Measurements from ENCODE around the gene C22orf23.
A peak's percentile ranks its signal among the peaks of the same experiment; 100 is the strongest.

The C22orf23 gene

DNA sequence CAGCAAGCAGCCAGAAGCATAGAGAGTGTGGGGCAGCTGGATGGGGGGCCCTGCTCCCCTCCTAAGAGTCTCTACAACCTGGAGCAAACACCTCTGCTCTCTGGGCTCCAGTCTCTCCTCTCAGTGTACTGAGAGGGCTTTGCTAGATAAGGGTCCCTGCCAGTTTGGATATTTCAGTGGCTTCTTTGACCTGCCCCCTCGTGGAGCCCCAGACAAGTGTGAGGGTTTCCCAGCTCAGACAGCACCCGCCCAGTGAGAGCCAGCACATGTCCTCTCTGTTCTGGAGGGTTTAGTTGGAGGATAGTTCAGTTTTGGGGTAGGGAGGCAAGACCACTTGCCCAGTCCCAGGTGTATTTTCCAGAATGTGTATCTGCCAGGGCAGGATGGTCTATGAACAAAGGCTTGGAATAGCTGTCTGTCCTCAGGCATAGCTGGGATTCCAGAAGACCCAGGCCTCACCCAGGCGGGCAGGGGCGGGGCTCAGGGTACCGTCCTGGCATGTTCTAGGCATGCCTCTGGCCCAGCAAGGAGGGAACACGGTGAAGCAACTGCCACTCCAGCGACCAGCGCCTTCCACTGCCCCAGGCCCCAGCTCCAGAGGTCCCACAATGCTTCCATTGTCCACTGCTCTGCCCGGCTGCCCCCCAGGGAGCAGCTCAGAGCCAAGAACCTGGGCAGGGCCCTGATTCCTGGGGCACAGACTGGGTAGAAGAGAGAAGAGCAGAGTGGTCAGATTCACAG, 54.8 kb downstream of the C22orf23 start:
- Histone ChIP-seq H3K27me3 (ENCODE audit: low read depth) (no peaks in the 10 kb centered on the region), H3K4me1 (peaks cover 4% of the 10 kb centered on the region), H3K4me3 (no peak overlapping the region), H3K36me3 (replicated peaks) (no peaks in the 10 kb centered on the region), H3K9me3 (no peaks in the 10 kb centered on the region)
- in situ Hi-C loops (cut with MboI; ENCODE audit: low sequenced_read_pairs): loop anchor here (25.0 kb wide), 2 partner anchors 589 to 1386 kb away; partner anchors contain the start of gene FOXRED2
- DNase-seq (ENCODE audit: low spot score in 2 of 2): no peak

DNA sequence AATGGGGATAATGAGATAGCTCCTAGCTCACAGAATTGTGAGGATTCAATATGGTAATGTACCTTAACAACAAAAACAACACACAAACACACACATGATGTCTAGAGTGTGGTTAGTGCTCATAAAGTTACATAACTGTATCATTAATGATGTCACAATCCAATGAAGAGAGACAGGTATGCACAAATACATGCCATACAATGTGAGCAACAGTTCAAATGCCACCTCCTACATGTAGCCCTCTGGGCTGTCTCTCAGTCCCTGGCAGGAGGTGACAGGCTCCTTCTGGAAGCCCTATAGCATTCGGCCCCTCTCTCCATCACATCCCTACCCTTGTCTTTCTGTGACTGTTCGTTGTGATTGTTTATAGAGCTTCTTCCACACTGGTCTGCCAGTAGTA, 55.6 kb downstream of the C22orf23 start:
- in situ Hi-C loops (cut with MboI; ENCODE audit: low sequenced_read_pairs): loop anchor here (25.0 kb wide), 2 partner anchors 589 to 1386 kb away; partner anchors contain the start of gene FOXRED2
- H3K27me3 ChIP-seq (ENCODE audit: low read depth): no peaks in the 10 kb centered on the region
- DNase-seq (ENCODE audit: low spot score in 2 of 2): no peak
- peaks cover 4% of the 10 kb centered on the region for H3K4me1 ChIP-seq
- H3K36me3 ChIP-seq (replicated peaks): no peaks in the 10 kb centered on the region
- H3K9me3 ChIP-seq: no peaks in the 10 kb centered on the region
- H3K4me3 ChIP-seq: no peak overlapping the region

DNA sequence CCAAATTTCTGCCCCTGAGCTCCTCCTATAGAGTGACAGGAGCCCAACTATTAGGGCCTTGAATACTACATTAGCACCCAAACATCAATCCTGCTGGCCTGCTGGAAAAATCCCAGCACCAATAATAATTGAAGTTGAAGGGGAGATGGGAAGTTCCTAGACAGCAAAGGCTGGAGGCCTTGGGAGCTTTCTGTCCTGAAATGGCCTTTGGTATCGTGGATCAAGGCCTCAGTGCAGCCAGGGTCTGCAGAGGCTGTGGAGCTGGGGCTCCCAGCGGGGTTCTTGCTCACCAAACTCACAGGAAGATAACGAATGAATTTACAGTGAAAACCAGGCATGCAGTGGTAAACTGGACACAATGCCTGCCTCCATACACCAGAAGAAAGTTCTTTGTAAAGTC, 56.5 kb downstream of the C22orf23 start:
- peaks cover 4% of the 10 kb centered on the region for H3K4me1 ChIP-seq
- H3K4me3 ChIP-seq: no peak overlapping the region
- no peaks in the 10 kb centered on the region for H3K9me3 ChIP-seq
- peaks cover 4% of the 10 kb centered on the region for H3K36me3 ChIP-seq (replicated peaks)
- in situ Hi-C loops (cut with MboI; ENCODE audit: low sequenced_read_pairs): loop anchor here (25.0 kb wide), 2 partner anchors 590 to 1385 kb away; partner anchors contain the start of gene FOXRED2
- no peak for DNase-seq (ENCODE audit: low spot score in 2 of 2)
- H3K27me3 ChIP-seq (ENCODE audit: low read depth): no peaks in the 10 kb centered on the region

DNA sequence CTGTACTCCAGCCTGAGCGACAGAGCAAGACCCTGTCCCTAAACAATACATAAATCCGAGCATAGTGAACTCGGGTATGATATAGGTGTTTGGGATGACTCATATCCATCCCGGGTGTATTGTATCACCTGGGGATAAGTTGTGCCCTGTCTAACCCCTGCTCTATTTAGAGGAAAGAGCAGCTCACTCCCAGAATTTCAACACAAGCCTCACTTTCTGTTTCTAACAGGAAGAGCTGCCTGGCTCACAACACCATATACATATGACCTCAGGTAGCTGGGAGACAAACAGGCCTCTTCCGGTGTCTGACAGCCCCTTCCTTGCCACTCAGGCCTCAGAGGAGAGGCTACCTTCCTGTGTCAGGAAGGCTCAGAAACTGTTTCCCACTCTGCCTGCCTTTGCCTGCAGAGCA, 57.2 kb downstream of the C22orf23 start:
- Histone ChIP-seq H3K36me3 (replicated peaks) (peaks cover 12% of the 10 kb centered on the region), H3K9me3 (no peaks in the 10 kb centered on the region), H3K4me3 (no peak overlapping the region), H3K27me3 (ENCODE audit: low read depth) (no peaks in the 10 kb centered on the region), H3K4me1 (peaks cover 4% of the 10 kb centered on the region)
- in situ Hi-C loops (cut with MboI; ENCODE audit: low sequenced_read_pairs): loop anchor here (25.0 kb wide), 2 partner anchors 591 to 1384 kb away; partner anchors contain the start of gene FOXRED2
- DNase-seq (ENCODE audit: low spot score in 2 of 2): no peak

DNA sequence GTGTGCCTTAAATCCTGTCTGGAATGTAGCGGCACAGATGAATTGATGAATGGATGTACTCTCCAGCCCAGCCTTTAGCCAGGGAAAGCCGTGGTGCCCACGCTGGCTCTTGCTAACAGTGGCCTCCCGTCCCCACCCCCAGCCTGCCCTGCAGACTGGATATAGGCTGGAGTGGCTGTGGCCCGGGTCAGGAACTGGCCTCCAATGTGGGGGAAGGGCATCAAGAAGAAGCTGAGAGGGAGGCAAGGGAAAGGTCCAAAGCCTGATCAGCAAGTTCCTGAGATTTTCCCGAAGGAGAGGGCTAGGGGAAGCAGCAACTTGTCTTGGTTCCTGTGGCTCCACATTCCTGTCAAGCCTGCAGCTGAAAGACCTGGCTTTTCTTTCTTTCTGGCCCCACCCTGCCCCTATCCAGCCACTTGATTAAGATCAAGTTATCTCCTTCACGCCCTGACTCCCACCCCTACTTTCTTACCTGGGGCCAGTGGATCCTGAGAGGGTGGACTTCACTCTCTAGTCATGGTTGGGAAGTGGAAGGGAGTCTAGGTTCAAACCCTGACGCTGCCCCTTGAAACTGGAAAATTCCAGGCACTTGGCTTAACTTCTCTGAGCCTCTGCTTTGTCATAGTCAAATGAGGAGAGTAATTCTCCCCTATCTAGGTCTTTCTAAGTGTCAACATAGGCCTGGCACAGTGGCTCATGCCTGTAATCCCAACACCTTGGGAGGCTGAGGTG, 58.3 kb downstream of the C22orf23 start:
- H3K27me3 ChIP-seq (ENCODE audit: low read depth): no peaks in the 10 kb centered on the region
- in situ Hi-C loops (cut with MboI; ENCODE audit: low sequenced_read_pairs): loop anchor here (25.0 kb wide), 2 partner anchors 592 to 1383 kb away; partner anchors contain the start of gene FOXRED2

DNA sequence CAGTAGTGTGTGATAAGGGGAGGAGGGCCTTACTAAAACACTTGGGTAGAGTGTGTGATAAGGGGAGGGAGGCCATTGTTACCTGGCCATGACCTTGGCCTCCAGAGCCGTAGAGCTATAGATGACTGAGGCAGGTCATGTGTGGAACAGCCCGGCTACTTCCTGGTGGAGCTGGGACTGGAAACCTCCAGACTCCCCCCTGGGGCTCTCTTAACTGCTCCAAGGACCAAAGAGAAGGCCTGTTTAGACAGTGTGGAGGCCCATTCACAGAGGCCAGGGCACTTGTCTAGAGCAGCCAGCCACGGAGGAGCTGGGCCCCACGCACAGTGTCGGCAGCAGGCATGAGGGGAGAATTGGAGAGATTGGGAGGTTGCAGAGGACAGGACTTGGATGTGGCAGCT, 59.8 kb downstream of the C22orf23 start:
- in situ Hi-C loops (cut with MboI; ENCODE audit: low sequenced_read_pairs): loop anchor here (25.0 kb wide), 2 partner anchors 594 to 1381 kb away; partner anchors contain the start of gene FOXRED2
- H3K36me3 ChIP-seq (replicated peaks): peaks cover 38% of the 10 kb centered on the region
- H3K4me1 ChIP-seq: peaks cover 4% of the 10 kb centered on the region
- H3K4me3 ChIP-seq: no peak overlapping the region
- no peaks in the 10 kb centered on the region for H3K9me3 ChIP-seq
- H3K27me3 ChIP-seq (ENCODE audit: low read depth): no peaks in the 10 kb centered on the region
- DNase-seq (ENCODE audit: low spot score in 2 of 2): no peak

More for the DNA sequence above, 58.3 kb downstream of the C22orf23 start:
- Histone ChIP-seq H3K36me3 (replicated peaks) (peaks cover 22% of the 10 kb centered on the region), H3K9me3 (no peaks in the 10 kb centered on the region), H3K4me3 (no peak overlapping the region), H3K4me1 (peaks cover 4% of the 10 kb centered on the region)
- DNase-seq (ENCODE audit: low spot score in 2 of 2): peak; percentile 26 to 60

Data from HAP-1 (cell line).